GM21390 (cell line): ENCODE data around the gene GIMAP1.

Source experiments
- ATAC-seq: cut with Tn5 transposase; IDR thresholded peaks from one replicate; pipeline ENCODE4 v1.9.1; 2021; ENCODE audit not compliant: unreplicated experiment

The GIMAP1 gene

DNA sequence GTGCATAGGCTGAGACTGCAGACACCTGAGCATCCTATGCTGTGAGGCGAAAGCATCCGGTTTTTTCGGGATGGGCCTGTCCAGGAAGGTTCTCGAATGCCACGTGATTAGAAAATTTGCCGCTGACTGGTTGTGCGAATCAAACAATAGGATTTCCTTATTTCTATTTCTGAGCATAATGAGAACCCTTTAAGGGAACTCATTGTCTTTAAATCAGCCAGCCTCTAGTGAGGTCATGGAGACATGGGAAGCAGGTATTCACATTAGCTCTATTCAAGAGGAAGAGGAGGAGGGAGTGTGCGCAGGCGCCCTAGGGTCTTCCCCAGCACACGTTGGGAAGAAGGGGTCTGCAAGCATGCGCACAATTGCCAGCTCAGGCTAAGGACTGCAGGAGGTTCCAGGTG lies 5.6 kb downstream of the GIMAP1 start:
- no peak for ATAC-seq

DNA sequence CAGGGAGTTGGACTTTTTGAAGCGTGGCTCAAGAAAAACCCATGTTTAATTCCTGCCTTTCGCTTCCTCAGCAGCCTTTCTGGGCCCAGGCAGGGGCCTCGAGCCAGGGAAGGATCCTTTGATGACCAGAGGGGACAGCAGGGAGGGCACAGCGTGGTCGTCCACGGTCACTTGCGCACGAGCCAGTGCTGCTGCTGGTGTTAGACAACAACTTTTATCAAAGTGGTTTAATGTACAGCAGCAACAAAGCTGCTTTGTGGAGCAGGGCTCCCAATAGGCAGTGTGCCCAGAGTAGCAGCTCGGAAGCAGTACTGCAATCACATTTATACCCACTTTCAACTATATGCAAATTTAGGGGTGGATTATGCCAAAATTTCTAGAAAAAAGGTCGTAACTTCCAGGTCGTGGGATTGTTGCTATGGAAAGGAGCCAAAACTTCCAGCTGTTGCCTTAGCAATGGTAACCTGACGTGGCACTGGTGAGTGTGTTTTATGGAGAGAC lies 6.1 kb downstream of the GIMAP1 start:
- no peak for ATAC-seq

DNA sequence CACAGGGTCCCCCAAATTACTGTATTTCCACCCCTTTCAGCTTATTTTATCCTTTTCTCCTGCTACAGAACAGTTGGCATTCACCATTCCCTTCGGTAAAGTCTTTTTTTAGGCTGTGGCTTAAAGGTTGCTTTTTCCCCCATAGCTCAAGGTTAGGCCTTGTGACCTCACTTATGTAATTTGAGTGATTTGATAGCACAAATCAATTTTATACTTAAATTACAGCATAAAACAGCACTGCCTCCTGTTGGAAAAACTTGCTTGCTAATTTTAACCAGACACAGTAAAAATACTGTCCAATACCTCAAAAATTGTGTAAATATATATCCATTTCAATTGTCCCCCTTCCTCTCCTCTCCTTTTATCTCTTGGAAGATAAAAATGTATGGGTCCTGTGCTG lies 7.1 kb downstream of the GIMAP1 start:
- ATAC-seq, result no peak

DNA sequence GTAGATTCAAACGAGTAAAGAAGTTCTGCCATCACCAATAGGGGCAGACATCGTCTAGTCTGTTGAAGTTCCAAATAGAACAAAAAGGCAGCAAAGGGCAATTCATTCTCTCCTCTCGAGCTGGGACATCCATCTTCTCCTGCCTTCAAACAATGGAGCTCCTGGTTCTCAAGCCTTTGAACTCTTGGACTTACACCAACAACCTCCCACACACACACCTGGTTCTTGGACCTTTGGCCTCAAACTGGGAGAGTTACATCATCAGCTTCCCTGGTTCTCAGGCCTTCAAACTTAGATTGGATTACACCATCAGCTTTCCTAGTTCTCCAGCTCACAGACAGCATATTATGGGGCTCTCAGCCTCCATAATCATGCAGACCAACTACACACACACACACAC lies 11.0 kb downstream of the GIMAP1 start:
- no peak for ATAC-seq

GRCh38 chr7:150728011-150728410 lies 11.6 kb downstream of the GIMAP1 start:
- no peak for ATAC-seq

- ATAC-seq, result no peak
Measured at GRCh38 chr7:150728609-150729008, 12.2 kb downstream of the GIMAP1 start.

- ATAC-seq, result no peak
Measured at GRCh38 chr7:150731916-150732315, 15.5 kb downstream of the GIMAP1 start.

DNA sequence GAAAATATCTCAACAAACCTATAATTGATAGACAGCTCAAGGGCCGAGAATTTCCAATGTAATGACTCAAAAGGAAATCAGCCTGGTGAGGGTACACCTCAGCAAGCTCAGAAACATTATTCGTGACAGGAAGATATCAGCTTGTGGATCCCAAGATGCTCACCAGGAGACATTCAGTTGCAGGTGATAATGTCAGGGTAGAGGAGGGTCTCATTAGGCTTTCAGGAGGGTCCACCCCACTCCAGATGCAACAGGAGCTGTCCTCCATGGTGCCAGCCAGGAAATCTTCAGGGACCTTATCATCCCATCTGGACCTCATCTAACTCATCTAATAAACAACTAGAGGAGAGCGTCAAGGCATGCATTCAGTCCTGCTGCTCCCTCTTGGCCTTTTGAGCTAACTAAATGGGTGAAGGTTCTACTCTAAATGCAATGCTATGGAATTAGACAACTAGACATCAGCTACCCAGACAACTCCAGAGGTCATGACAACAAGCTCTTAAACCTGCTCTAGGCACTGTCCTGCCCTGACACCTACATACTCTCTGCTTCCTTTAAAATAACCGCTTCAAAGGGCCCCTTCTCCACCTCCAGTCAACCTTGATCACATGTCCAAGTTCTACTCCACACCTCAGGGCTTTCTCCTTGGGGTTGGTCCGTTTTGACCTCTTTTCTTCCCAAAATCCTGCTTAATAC lies 16.5 kb downstream of the GIMAP1 start:
- no peak for ATAC-seq

- ATAC-seq, result no peak
Measured at GRCh38 chr7:150733482-150734095, 17.2 kb downstream of the GIMAP1 start.

- ATAC-seq, result no peak
Measured at GRCh38 chr7:150734254-150734653, 17.8 kb downstream of the GIMAP1 start.

GRCh38 chr7:150735596-150736358 lies 19.4 kb downstream of the GIMAP1 start:
- no peak for ATAC-seq

DNA sequence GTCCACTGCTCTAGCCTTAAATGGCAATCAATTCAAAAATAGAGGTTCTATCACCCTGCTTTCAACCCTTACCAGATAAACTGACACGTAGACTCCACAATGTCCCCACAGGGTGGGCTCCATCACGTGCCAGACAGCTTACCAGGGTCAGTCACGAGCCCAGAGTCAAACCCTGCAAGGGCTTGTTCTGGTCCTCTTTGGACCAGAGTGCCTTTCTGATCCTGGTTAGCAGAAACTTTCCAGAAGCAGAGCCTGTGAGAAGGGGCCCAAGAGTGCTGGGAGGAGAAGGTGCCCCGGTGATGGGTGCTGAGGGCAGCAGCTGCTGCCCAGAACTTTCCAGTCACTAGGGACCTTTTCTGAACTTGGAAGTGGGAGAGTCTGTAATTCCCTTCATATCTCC lies 20.5 kb downstream of the GIMAP1 start:
- ATAC-seq, result peak; percentile 6

DNA sequence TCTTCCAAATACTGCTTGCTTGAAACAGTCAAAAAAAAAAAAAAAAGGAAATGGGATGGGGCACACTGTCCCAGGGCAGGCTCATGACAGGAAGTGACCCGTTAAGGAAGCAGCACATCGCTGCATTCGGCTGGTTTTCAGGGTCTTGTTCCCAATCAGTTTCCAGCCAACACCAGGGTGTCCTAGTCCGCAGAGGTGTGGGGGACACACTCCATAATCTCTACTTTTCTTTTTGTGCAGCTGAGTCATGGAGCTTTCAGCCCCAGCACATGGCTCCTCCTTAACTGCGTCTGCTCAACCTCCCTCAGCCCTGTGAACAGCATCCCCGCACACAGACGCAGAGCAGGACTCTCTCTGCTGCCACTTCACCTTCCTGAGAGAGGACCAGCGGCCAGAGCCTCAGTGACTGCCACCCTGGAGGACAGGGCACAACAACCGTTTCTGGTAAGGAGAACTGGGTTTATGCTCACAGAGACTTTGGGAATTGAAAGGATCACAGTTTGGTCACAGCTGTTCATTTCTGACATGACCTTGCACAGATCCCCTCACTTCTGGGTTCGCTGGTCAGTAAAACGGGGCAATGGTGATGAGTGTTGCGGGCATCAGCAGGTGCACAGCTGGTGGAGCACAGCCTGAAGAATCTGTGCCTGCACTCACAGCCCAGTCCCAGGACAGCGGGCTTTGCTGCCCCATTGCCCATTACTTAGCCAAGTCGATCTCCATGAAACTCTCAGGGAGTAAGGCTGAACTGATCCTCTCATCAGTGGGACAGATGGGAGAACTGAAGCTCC lies 21.0 kb downstream of the GIMAP1 start, which contains the start of gene GIMAP5:
Gene GIMAP5, plus strand, starts transcription at position 154 of the 791 bp plus-strand sequence. CDS start 3,467 bp downstream, outside the sequence.
- peak; percentile 60 for ATAC-seq

- ATAC-seq, result no peak
Measured at GRCh38 chr7:150738092-150738491, 21.7 kb downstream of the GIMAP1 start.

DNA sequence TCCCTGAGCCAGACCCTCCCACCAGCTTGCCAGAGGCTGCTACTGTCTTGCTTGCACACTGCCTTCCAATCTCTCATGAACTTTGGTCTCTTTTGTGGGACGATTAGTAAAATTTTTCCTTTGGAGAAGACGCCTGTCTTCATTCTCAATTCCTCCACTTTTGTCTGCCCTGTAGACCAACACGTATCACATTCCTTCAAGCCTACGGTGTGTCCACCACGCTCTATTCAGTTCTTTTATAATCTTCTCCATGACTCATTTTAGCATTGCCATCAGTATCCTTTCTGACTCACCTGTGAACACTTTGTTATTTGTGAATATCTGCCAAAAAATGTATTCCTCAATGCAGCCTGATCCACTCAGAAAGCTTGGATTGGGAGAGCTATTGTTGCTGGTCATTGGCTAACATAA lies 22.2 kb downstream of the GIMAP1 start:
- no peak for ATAC-seq

DNA sequence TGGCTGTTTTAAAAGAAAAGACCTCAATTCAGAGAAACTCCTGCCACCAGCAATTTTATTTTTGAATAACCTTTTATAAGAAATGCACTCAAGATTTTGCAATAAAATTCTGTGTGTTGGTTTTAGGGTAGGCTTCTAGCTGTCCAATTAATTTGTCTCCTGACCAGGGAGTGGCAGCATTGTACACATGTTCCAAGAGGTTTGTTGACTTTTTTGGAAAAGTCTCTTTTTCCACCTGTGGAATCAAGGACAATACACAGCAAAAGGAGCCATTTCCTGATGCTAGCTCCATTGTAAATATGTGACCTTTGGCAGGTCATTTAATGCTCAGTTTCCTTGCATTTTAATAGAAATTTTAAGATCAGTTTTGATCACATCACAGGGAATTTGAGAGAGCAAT lies 22.6 kb downstream of the GIMAP1 start:
- ATAC-seq, result no peak

- no peak for ATAC-seq
Measured at GRCh38 chr7:150740053-150740452, 23.6 kb downstream of the GIMAP1 start.

DNA sequence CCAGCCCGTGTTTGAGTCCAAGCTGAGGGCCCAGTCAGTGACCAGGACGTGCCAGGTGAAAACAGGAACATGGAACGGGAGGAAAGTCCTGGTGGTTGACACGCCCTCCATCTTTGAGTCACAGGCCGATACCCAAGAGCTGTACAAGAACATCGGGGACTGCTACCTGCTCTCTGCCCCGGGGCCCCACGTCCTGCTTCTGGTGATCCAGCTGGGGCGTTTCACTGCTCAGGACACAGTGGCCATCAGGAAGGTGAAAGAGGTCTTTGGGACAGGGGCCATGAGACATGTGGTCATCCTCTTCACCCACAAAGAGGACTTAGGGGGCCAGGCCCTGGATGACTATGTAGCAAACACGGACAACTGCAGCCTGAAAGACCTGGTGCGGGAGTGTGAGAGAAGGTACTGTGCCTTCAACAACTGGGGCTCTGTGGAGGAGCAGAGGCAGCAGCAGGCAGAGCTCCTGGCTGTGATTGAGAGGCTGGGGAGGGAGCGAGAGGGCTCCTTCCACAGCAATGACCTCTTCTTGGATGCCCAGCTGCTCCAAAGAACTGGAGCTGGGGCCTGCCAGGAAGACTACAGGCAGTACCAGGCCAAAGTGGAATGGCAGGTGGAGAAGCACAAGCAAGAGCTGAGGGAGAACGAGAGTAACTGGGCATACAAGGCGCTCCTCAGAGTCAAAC lies 26.0 kb downstream of the GIMAP1 start:
- no peak for ATAC-seq

- no peak for ATAC-seq
Measured at GRCh38 chr7:150744041-150744656, 27.7 kb downstream of the GIMAP1 start.

DNA sequence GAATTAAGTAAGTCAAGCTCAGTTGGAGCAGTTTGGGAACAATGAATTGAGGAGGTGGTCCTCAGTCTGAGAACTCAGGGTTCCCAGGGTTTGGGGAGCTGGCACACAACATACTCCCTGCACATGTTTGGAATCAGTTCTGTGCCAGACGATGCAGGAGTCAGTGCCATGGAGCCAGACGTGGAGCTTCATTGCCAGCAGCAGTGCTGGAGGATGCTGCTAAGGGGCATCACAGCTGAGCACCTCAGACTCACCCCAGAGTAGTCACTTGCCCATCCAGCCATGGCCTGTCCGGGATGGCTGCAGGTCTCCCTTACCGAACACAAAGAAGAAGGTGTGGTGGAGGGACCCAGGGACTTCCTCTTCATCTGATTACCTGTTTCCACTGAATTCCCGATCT lies 28.7 kb downstream of the GIMAP1 start:
- ATAC-seq, result no peak
